D341Med (cell line): Measurements from ENCODE around the gene CD93.

Experiments
- DNase-seq: peaks from one replicate; pipeline ENCODE4 v3.0.0; 2012; ENCODE audit warnings: low spot score

Gene CD93

GRCh38 chr20:23082846-23083552 lies 3.1 kb downstream of the CD93 start:
- no peak for DNase-seq

- DNase-seq: no peak
Observed at GRCh38 chr20:23081263-23081819, 4.8 kb downstream of the CD93 start.

GRCh38 chr20:23080521-23080920 lies 5.6 kb downstream of the CD93 start:
- DNase-seq: no peak

- no peak for DNase-seq
Observed at GRCh38 chr20:23079926-23080325, 6.2 kb downstream of the CD93 start.

GRCh38 chr20:23079016-23079351 lies 7.1 kb downstream of the CD93 start:
- DNase-seq: no peak

- no peak for DNase-seq
Observed at GRCh38 chr20:23078351-23079015, 7.6 kb downstream of the CD93 start.

- no peak for DNase-seq
Observed at GRCh38 chr20:23077277-23077676, 8.8 kb downstream of the CD93 start.

- no peak for DNase-seq
Observed at GRCh38 chr20:23074052-23074451, 12.1 kb downstream of the CD93 start.

GRCh38 chr20:23072892-23073586 lies 13.1 kb downstream of the CD93 start:
- DNase-seq: no peak

GRCh38 chr20:23071996-23072395 lies 14.1 kb downstream of the CD93 start:
- DNase-seq: no peak

GRCh38 chr20:23071398-23071797 lies 14.7 kb downstream of the CD93 start:
- no peak for DNase-seq

- no peak for DNase-seq
Observed at GRCh38 chr20:23069108-23069507, 17.0 kb downstream of the CD93 start.

GRCh38 chr20:23068283-23068682 lies 17.8 kb downstream of the CD93 start:
- DNase-seq: no peak

GRCh38 chr20:23066772-23067171 lies 19.4 kb downstream of the CD93 start:
- no peak for DNase-seq

GRCh38 chr20:23065266-23066201 lies 20.6 kb downstream of the CD93 start:
- no peak for DNase-seq

- no peak for DNase-seq
Observed at GRCh38 chr20:23063581-23063980, 22.5 kb downstream of the CD93 start.

GRCh38 chr20:23063168-23063567 lies 23.0 kb downstream of the CD93 start:
- no peak for DNase-seq

- DNase-seq: no peak
Observed at GRCh38 chr20:23062632-23063031, 23.5 kb downstream of the CD93 start.

GRCh38 chr20:23061734-23062561 lies 24.2 kb downstream of the CD93 start:
- DNase-seq: no peak

GRCh38 chr20:23061262-23061661 lies 24.9 kb downstream of the CD93 start:
- no peak for DNase-seq

GRCh38 chr20:23060629-23061028 lies 25.5 kb downstream of the CD93 start:
- DNase-seq: no peak
